ENCODE measurements around the gene IL11. TPM values are rescaled to one million over a fixed set of nuclear protein-coding genes. Genes with fewer than 3 reads are reported as not detected.

Gene IL11
- total and polyA plus RNA-seq, 2 of the 13 experiments (the other 11 are each of a cell fraction or from before 2014, with no cell fraction given), result 2.5 to 2.9 TPM

DNA sequence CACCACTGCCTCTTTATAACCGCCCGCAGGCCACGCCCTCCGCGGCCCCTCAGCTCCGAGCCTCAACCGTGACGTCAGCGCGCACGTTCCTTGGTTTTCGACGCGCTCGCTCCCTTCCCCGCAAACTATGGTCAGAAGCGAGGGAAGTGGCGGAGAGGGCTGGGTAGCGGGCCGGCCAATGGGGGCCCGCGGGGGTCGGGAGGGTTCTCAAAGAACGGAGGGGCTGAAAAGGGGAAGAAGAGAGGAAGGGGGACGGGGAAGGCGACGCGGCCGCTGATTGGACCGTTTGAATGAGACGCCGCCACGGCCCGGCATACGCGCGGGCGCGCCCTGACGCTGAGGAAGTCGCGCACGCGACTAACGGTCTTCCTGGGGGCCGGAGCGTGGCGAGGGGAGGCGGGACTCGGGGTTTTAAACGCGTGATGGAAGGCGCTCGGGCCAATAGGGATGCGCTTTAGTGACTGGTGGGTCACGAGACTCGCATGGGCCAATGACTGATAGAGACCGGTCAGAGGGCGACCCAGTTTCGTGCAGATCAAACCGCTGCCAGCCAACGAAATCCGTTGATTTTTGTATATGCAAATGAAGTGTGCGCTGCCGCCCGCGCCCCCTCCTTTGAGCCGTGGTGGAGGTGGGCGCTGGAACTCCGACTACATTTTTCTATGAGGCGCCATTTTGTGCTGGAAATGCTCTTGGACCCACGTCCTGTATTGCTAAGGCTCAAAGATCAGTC is 37.7 kb upstream of the IL11 start (continued):
- TF ChIP-seq SOX6 (IDR thresholded peaks at IDR 0.05), result no peak
- peak; percentile 55 for TF ChIP-seq SOX6 (CRISPR knock-in tag; IDR thresholded peaks at IDR 0.05)
- no peak for TF ChIP-seq NFE2 (CRISPR knock-in tag; IDR thresholded peaks at IDR 0.05)
- peak; percentile 78 for TF ChIP-seq NFYB (CRISPR knock-in tag; IDR thresholded peaks at IDR 0.05)
- TF ChIP-seq ZC3H4 (CRISPR knock-in tag; IDR thresholded peaks at IDR 0.05; ENCODE audit: borderline replicate concordance), result no peak
- peak; percentile 69 for TF ChIP-seq BORCS8-MEF2B (CRISPR knock-in tag; IDR thresholded peaks at IDR 0.05)
- TF ChIP-seq ZNF329 (CRISPR knock-in tag; IDR thresholded peaks at IDR 0.05; ENCODE audit: low read depth), result 0 out of 2 replicates have a peak, but pooled peaks have one; percentile 52
- TF ChIP-seq, protein P1, sequence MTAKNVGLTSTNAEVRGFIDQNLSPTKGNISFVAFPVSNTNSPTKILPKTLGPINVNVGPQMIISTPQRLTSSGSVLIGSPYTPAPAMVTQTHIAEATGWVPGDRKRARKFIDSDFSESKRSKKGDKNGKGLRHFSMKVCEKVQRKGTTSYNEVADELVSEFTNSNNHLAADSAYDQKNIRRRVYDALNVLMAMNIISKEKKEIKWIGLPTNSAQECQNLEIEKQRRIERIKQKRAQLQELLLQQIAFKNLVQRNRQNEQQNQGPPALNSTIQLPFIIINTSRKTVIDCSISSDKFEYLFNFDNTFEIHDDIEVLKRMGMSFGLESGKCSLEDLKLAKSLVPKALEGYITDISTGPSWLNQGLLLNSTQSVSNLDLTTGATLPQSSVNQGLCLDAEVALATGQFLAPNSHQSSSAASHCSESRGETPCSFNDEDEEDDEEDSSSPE (CRISPR knock-in tag; IDR thresholded peaks at IDR 0.05), result peak; percentile 86
- peak; percentile 33 for TF ChIP-seq PHF5A (CRISPR knock-in tag; IDR thresholded peaks at IDR 0.05; ENCODE audit: low read depth, unreplicated experiment)
- TF ChIP-seq MEIS2 (CRISPR knock-in tag; IDR thresholded peaks at IDR 0.05), result peak; percentile 45; the same call in 1 of the 2 replicates
- 0 out of 2 replicates have a peak, but pooled peaks have one; percentile 69 for TF ChIP-seq DMAP1 (CRISPR knock-in tag; IDR thresholded peaks at IDR 0.05)
- peak; percentile 59; the same call in 1 of the 2 replicates for TF ChIP-seq MED1 (CRISPR knock-in tag; IDR thresholded peaks at IDR 0.05)
- peak; percentile 67 for TF ChIP-seq ZNF605 (CRISPR knock-in tag; IDR thresholded peaks at IDR 0.05)
- TF ChIP-seq, protein P2, sequence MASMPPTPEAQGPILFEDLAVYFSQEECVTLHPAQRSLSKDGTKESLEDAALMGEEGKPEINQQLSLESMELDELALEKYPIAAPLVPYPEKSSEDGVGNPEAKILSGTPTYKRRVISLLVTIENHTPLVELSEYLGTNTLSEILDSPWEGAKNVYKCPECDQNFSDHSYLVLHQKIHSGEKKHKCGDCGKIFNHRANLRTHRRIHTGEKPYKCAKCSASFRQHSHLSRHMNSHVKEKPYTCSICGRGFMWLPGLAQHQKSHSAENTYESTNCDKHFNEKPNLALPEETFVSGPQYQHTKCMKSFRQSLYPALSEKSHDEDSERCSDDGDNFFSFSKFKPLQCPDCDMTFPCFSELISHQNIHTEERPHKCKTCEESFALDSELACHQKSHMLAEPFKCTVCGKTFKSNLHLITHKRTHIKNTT (CRISPR knock-in tag; IDR thresholded peaks at IDR 0.05), result no peak
- TF ChIP-seq MAF1 (CRISPR knock-in tag; IDR thresholded peaks at IDR 0.05; ENCODE audit: borderline replicate concordance), result 0 out of 2 replicates have a peak, but pooled peaks have one; percentile 52
- TF ChIP-seq, protein P3, sequence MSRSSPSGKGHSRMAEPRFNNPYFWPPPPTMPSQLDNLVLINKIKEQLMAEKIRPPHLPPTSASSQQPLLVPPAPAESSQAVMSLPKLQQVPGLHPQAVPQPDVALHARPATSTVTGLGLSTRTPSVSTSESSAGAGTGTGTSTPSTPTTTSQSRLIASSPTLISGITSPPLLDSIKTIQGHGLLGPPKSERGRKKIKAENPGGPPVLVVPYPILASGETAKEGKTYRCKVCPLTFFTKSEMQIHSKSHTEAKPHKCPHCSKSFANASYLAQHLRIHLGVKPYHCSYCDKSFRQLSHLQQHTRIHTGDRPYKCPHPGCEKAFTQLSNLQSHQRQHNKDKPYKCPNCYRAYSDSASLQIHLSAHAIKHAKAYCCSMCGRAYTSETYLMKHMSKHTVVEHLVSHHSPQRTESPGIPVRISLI (CRISPR knock-in tag; IDR thresholded peaks at IDR 0.05; ENCODE audit: borderline replicate concordance), result 0 out of 2 replicates have a peak, but pooled peaks have one; percentile 28
- TF ChIP-seq, protein P4, sequence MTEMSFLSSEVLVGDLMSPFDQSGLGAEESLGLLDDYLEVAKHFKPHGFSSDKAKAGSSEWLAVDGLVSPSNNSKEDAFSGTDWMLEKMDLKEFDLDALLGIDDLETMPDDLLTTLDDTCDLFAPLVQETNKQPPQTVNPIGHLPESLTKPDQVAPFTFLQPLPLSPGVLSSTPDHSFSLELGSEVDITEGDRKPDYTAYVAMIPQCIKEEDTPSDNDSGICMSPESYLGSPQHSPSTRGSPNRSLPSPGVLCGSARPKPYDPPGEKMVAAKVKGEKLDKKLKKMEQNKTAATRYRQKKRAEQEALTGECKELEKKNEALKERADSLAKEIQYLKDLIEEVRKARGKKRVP (CRISPR knock-in tag; IDR thresholded peaks at IDR 0.05), result peak in 1 of 2 experiments; percentile 76; a peak in 2 of 4 replicates
- peak; percentile 34; the same call in 1 of the 2 replicates for TF ChIP-seq PHF20 (CRISPR knock-in tag; IDR thresholded peaks at IDR 0.05)
- TF ChIP-seq, protein P5, sequence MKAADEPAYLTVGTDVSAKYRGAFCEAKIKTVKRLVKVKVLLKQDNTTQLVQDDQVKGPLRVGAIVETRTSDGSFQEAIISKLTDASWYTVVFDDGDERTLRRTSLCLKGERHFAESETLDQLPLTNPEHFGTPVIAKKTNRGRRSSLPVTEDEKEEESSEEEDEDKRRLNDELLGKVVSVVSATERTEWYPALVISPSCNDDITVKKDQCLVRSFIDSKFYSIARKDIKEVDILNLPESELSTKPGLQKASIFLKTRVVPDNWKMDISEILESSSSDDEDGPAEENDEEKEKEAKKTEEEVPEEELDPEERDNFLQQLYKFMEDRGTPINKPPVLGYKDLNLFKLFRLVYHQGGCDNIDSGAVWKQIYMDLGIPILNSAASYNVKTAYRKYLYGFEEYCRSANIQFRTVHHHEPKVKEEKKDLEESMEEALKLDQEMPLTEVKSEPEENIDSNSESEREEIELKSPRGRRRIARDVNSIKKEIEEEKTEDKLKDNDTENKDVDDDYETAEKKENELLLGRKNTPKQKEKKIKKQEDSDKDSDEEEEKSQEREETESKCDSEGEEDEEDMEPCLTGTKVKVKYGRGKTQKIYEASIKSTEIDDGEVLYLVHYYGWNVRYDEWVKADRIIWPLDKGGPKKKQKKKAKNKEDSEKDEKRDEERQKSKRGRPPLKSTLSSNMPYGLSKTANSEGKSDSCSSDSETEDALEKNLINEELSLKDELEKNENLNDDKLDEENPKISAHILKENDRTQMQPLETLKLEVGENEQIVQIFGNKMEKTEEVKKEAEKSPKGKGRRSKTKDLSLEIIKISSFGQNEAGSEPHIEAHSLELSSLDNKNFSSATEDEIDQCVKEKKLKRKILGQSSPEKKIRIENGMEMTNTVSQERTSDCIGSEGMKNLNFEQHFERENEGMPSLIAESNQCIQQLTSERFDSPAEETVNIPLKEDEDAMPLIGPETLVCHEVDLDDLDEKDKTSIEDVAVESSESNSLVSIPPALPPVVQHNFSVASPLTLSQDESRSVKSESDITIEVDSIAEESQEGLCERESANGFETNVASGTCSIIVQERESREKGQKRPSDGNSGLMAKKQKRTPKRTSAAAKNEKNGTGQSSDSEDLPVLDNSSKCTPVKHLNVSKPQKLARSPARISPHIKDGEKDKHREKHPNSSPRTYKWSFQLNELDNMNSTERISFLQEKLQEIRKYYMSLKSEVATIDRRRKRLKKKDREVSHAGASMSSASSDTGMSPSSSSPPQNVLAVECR (CRISPR knock-in tag; IDR thresholded peaks at IDR 0.05; ENCODE audit: borderline replicate concordance), result peak; percentile 50; the same call in 1 of the 2 replicates
